NB4 (cell line): ENCODE measurements around the gene KIF13A.

Experiments used
- CTCF ChIP-seq: IDR thresholded peaks from one replicate; pipeline ENCODE4 v1.5.1; 2012; ENCODE audit warnings: low read depth, low read length
- MYC ChIP-seq: IDR thresholded peaks from 2 replicates; pipeline ENCODE4 v1.6.1; 2011; ENCODE audit warnings: low read depth, low read length

- TF ChIP-seq CTCF = no peak
- TF ChIP-seq MYC = no peak
These were observed 207.4 kb downstream of the KIF13A start for GRCh38 chr6:17780061-17780460.
